ENCODE measurements around the gene ALDH3A1.

The ALDH3A1 gene

DNA sequence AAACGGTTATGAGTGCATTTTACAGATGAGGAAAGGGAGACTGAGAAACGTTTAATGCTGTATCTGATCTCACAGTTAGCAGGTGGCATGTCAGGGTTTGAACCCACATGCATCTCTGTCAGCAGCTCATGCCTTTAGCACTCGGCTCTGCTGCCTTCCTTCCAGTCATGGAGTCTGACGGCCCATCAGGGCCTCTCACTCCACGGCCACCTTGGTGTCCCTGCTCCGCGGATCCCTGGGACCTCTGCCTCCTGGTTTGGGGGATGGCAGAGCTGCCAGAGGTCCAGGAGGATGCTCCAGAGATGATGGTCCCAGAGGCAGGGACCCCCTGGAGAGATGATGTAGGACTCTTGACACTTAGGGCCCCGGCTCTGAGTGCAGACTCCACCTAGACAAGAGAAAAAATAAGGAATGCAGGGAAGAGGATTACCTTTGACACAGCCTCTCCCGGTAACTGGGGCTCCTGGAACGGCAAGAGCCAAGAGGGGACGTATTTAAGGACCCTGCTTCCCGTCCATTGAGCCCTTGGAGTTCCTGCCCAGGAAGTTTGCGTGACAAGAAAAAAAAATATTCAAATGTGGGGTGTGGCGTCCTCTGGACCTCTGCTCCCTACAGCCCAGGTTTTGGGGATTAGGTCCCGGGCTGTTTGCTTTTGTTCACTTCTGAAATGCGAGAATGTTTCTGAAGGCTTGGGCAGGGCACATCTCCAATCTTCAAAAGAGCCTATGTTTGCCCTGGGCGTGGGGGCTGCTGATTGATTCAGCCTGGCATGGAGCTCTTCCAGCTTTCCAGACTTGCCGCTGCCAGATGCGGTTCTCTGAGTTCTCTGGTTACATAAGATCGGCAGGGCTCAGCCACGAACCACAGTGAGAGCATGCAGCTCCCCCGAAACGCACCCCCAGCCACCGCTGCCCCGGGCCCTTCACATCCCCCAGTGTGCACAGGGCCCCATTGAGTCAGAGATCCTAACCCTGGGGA lies at the start of gene ALDH3A1:
ALDH3A1 (minus strand) TSS at position 470 of the 978 bp plus-strand sequence. CDS start 3,169 bp downstream, outside the sequence.
- no peak for DNase-seq (ENCODE audit: low read depth)
- TF ChIP-seq, protein P1, sequence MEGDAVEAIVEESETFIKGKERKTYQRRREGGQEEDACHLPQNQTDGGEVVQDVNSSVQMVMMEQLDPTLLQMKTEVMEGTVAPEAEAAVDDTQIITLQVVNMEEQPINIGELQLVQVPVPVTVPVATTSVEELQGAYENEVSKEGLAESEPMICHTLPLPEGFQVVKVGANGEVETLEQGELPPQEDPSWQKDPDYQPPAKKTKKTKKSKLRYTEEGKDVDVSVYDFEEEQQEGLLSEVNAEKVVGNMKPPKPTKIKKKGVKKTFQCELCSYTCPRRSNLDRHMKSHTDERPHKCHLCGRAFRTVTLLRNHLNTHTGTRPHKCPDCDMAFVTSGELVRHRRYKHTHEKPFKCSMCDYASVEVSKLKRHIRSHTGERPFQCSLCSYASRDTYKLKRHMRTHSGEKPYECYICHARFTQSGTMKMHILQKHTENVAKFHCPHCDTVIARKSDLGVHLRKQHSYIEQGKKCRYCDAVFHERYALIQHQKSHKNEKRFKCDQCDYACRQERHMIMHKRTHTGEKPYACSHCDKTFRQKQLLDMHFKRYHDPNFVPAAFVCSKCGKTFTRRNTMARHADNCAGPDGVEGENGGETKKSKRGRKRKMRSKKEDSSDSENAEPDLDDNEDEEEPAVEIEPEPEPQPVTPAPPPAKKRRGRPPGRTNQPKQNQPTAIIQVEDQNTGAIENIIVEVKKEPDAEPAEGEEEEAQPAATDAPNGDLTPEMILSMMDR (IDR thresholded peaks at IDR 0.05; ENCODE audit: insufficient read depth, low read depth, low read length, missing control alignments) = no peak
- no peak within 1 kb of the TSS for H3K4me3 ChIP-seq (ENCODE audit: low read depth, low read length)

DNA sequence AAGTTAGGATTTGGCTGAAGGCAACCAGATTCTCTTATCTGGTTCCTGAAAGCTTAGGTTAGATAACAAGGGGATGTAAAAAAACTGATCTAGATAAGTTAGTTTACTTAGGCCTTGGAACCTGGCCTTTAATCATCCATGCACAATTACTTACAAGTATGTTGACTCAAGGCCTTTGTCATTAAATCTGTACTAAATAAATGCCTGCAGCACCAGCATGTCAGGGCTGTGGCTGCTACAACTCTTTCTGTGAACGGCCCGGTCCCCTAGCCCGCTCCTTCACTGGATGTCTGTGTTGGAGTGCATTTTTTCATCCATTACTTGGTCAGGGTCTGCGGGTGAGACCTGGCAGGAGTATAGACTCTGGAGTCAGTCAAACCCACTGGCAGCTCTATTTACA lies 48.4 kb upstream of the ALDH3A1 start:
- TF ChIP-seq, protein P1 (IDR thresholded peaks at IDR 0.05; ENCODE audit: insufficient read depth, low read depth, low read length, missing control alignments) = no peak

DNA sequence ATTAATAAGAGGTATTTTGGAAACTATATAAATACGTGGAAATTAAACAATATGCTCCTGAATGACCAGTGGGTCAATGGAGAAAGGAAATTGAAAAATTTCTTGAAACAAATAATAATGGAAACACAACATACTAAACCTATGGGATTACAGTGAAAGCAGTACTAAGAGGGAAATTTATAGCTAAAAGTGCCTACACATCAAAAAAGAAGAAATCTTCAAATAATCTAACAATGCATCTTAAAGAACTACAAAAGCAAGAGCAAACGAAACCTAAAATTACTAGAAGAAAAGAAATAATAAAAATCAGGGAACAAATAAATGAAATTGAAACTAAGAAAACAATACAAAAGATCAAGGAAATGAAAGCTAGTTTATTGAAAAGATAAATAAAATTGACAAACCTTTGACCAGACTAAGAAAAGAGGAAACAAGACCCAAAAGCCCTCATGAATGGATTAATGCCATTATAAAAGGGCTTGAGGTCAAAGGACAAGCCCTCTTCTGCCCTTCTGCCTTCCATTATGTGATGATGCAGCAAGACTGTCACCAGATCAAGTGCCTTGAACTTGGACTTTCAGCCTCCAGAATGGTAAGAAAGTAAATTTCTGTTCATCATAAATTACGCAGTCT lies 43.9 kb upstream of the ALDH3A1 start:
- TF ChIP-seq, protein P1 (IDR thresholded peaks at IDR 0.05; ENCODE audit: insufficient read depth, low read depth, low read length, missing control alignments) = no peak
- DNase-seq (ENCODE audit: low read depth) = no peak
- no peak overlapping the region for H3K4me3 ChIP-seq (ENCODE audit: low read depth, low read length)

More for the DNA sequence above, 48.4 kb upstream of the ALDH3A1 start:
- no peak for DNase-seq (ENCODE audit: low read depth)
- H3K4me3 ChIP-seq (ENCODE audit: low read depth, low read length) = no peak overlapping the region

DNA sequence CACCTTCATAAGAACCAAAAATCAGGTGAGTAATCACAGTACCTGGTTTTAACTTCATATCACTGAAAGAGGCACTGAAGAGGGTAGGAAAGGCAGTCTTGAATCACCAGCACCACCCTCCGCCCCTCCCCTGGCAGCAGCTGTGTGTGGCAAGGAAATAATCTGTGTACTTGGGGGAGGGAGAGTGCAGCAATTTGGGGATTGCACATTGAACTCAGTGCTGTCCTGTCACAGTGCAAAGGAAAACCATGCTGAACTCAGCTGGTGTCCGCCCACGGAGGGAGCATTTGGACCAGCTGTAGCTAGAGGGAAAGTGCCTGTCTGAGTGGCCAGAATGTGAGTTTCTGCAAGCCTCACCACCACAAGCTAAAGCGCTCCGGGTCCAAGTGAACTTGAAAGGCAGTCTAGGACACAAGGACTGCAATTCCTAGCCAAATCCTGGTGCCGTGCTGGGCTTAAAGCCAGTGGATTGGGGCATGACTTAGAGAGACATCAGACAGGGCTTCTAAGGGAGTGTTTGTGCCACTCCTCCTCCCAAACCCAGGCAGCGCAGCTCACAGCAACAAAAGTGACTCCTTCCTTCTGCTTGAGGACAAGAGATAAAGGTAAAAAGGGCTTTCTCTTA lies 39.7 kb upstream of the ALDH3A1 start:
- DNase-seq (ENCODE audit: low read depth) = no peak
- TF ChIP-seq, protein P1 (IDR thresholded peaks at IDR 0.05; ENCODE audit: insufficient read depth, low read depth, low read length, missing control alignments) = no peak
- no peak overlapping the region for H3K4me3 ChIP-seq (ENCODE audit: low read depth, low read length)

DNA sequence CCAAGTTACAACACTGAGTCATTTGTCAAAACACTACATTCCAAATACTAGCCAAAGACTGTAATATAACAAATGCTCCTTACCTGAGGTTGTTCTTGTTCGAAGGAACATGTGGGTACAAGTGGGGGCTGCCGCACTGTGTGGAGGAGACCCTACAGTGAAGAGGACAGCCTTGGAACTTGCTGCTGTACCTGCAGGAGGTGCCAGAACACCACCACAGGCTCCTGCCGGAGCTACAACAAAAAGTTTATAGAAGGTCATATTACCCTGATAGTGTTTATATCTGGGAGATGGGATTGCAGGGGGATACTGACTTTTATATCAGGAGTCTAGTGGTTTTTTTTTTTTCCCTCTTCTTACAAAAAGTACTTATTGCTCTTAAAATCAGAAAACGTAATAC lies 37.8 kb upstream of the ALDH3A1 start:
- no peak overlapping the region for H3K4me3 ChIP-seq (ENCODE audit: low read depth, low read length)
- TF ChIP-seq, protein P1 (IDR thresholded peaks at IDR 0.05; ENCODE audit: insufficient read depth, low read depth, low read length, missing control alignments) = no peak
- no peak for DNase-seq (ENCODE audit: low read depth)

DNA sequence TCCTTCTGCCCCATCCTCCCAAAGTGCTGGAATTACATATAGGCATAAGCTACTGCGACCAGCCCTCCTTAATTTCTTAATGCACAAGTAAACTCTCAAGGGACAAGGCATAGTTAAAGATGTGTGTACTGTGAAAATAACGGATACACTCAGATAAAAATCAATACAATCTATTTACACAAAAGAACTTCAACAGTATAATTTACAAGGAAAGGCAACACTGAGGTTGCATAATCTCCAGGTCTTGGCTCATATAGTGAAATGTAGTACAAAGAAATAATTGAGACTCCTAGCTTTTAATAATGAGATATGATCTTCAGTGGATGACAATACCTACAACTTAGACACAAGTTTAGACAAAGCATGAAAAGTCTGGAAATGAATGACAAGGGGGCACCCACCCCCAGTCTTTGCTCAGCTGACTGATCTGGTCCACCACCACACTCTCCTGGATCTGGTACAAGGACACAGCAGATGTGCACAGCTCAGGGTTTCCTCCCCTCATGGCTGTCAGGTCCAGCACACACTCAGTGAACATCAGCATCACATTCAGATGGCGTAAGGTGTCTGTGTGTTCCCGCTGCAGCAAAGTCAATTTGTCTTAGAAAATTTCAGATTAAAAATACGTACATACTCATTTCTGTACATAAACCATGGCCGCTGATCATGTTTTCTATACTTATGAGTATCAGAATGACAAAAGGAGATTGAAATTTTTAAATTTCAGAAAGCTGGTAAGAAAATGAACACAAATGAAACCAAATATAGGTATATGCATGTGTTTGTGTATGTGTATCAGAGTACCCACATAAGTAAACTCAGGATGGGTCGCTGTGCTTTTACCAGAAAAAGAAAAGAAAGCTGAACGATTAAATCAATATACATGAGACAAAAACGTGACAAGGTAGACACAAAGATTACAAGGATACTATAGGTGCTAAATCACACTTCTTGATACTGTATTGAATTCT lies 33.7 kb upstream of the ALDH3A1 start:
- no peak for DNase-seq (ENCODE audit: low read depth)
- no peak overlapping the region for H3K4me3 ChIP-seq (ENCODE audit: low read depth, low read length)
- TF ChIP-seq, protein P1 (IDR thresholded peaks at IDR 0.05; ENCODE audit: insufficient read depth, low read depth, low read length, missing control alignments) = no peak

Data from GM12865 (cell line).